A673 (cell line): ENCODE data around the gene SAMD14. TPM values are rescaled to one million over a fixed set of nuclear protein-coding genes. Genes with fewer than 3 reads are reported as not detected.

ENCODE experiments used
- BruUV-seq: library from RNA; stranded (reverse); fragments of 400-500 nt; replicated peaks from 2 replicates; lab custom pipeline; 2021; lab: Mats Ljungman, UMichigan
- CTCF ChIA-PET: fragments of 300-600 bp; sonication (Branson Sonifier 250); formaldehyde crosslinking; loops from one replicate; lab custom pipeline; 2022; ENCODE audit warnings: antibody characterized with exemption; lab: Charles Lee
- POLR2A ChIA-PET: fragments of 300-600 bp; sonication (Branson Sonifier 250); formaldehyde crosslinking; loops from one replicate; lab custom pipeline; 2022; ENCODE audit warnings: antibody characterized with exemption; ENCODE audit not compliant: low non-redundant PET; lab: Charles Lee
- DNase-seq: peaks from one replicate; pipeline ENCODE4 v3.0.0-alpha.2; 2015; ENCODE audit warnings: low spot score
- H3K27ac ChIP-seq: fragments of 200-600 bp; sonication (generic); 2 replicates; pipeline ENCODE4 v1.5.1; 2016; ENCODE audit warnings: mixed run types, low read depth, mild to moderate bottlenecking, mixed read lengths, antibody characterized with exemption, low read length; ENCODE audit not compliant: poor library complexity, severe bottlenecking
- H3K27me3 ChIP-seq: fragments of 200-600 bp; sonication (generic); replicated peaks from 2 replicates; pipeline ENCODE4 v1.6.1; 2017; ENCODE audit warnings: mixed run types, low read depth, mild to moderate bottlenecking, mixed read lengths, antibody characterized with exemption, low read length; ENCODE audit not compliant: insufficient read depth, poor library complexity
- H3K36me3 ChIP-seq: fragments of 200-600 bp; sonication (generic); 2 replicates; pipeline ENCODE4 v1.6.1; 2016; ENCODE audit warnings: mixed run types, mild to moderate bottlenecking, mixed read lengths, antibody characterized with exemption, low read length; ENCODE audit not compliant: insufficient read depth, poor library complexity, severe bottlenecking
- H3K4me1 ChIP-seq: fragments of 200-600 bp; sonication (generic); 2 replicates; pipeline ENCODE4 v1.6.1; 2017; ENCODE audit warnings: mixed run types, mild to moderate bottlenecking, mixed read lengths, antibody characterized with exemption, low read length; ENCODE audit not compliant: insufficient read depth, poor library complexity, severe bottlenecking
- H3K4me3 ChIP-seq: fragments of 200-600 bp; sonication (generic); 2 replicates; pipeline ENCODE4 v1.5.1; 2016; ENCODE audit warnings: low read depth, mixed run types, mild to moderate bottlenecking, mixed read lengths, low read length; ENCODE audit not compliant: poor library complexity, severe bottlenecking
- H3K9me3 ChIP-seq: fragments of 200-600 bp; sonication (generic); 2 replicates; pipeline ENCODE4 v1.6.1; 2016; ENCODE audit warnings: mixed run types, low read depth, mild to moderate bottlenecking, mixed read lengths, antibody characterized with exemption, low read length; ENCODE audit not compliant: poor library complexity, severe bottlenecking
- CTCF ChIP-seq: fragments of 300-800, 200-600 bp; sonication (generic); conservative IDR thresholded peaks from 2 replicates; pipeline ENCODE4 v1.5.1; 2017; ENCODE audit warnings: low read depth, mild to moderate bottlenecking, antibody characterized with exemption, low read length, moderate library complexity, mixed read lengths
- EZH2 ChIP-seq: fragments of 200-600 bp; sonication (generic); IDR thresholded peaks from 2 replicates; pipeline ENCODE4 v1.6.1; 2017; ENCODE audit warnings: borderline replicate concordance, low read depth, mild to moderate bottlenecking, mixed read lengths, antibody characterized with exemption, low read length; ENCODE audit not compliant: poor library complexity, severe bottlenecking
- intact Hi-C: fragments of 100-400 bp; cut with micrococcal nuclease; formaldehyde crosslinking; loops from one replicate; pipeline ENCODE4 v1.10.0; 2022; ENCODE audit not compliant: unreplicated experiment
- total RNA-seq: library from RNA; stranded (reverse); gene quantifications from 2 replicates; pipeline ENCODE4 v1.2.3, GENCODE V29; 2021

Gene SAMD14
- total RNA-seq, 1 experiment from 2014 or later = 45.0 TPM

DNA sequence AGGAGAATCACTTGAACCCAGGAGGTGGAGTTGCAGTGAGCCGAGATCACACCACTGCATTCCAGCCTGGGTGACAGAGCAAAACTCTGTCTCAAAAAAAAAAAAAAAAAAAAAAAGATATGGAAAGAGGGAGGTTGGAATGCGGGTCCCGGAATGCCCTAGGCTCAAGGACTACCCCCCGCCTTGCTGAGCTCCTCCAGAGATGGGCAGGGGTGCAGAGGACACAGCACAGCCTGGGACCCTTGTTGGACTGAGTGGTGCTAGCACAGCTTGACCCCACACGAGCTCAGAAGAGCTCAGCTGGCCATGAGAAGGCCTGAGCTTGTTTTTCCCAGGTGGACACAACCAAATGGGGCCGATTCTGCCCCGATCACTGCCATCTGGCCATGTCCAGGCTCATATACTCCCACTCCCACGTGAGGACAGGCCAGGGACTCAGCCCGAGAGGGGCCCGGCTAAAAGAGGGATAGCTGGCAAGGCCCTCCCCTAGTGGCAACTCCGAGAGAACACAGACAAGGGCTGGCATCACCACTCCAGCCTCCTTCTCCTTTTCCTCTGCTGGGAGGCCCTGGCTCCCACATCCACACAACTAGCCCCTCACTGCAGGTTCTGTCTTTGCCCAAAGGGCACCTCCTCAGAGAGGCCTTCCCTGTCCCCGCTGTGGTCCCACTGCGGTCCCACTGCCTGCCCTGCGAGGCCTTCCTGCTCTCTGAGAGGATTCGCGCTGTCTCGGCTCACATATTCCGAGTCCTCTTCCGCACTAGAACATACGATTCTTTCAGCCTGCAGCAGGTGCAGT is 46.8 kb upstream of the SAMD14 start:
- no peak for TF ChIP-seq EZH2
- no peak for TF ChIP-seq CTCF
- ChIA-PET POLR2A (no interaction called here), CTCF (interaction anchor here (0.5 to 0.6 kb wide), 2 partner anchors 45 to 147 kb away, joined by 5 to 8 read pairs; no protein-coding TSS in a partner anchor)
- H3K4me3 ChIP-seq = no peak overlapping the region
- H3K27me3 ChIP-seq = no peaks in the 10 kb centered on the region
- no peak overlapping the region for H3K27ac ChIP-seq
- H3K9me3 ChIP-seq = no peaks in the 10 kb centered on the region
- no TSS peak for BruUV-seq
- no peaks in the 10 kb centered on the region for H3K36me3 ChIP-seq
- H3K4me1 ChIP-seq = peaks cover 3% of the 10 kb centered on the region
- DNase-seq = no peak
- intact Hi-C loops = no loop called here

DNA sequence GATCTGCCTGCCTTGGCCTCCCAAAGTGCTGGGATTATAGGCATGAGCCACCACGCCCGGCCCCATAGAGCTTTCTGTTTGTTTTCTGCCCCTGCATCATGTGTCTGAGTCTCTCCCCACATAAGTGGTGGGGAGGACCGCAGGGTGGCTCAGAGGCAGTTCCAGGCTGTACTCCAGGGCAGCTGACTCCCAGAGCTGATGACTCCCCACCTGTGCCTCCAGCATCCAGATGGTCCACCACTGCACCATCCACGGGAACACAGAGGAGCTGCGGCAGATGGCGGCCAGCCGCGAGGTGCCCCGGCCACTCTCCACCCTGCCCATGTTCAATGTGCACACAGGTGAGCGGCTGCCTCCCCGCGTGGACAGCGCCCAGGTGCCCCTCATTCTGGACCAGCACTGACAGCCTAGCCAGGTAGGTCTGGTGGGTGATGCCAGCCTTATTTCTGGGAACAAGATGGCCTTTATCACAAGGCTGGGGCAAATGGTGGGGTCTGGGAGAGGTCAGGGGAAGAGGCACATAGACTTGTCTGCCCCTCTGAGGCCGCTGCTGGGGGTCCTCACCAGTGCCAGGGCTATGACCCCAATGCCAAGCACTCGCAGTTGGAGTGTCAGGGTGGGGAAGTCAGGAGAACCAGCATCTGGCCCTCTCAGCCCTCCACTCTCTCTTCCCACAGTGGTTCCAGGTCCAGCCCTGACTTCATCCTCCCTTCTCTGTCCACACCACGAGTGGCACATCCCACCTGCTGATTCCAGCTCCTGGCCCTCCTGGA is 45.3 kb upstream of the SAMD14 start:
- no peaks in the 10 kb centered on the region for H3K36me3 ChIP-seq
- peaks cover 3% of the 10 kb centered on the region for H3K4me1 ChIP-seq
- no peak overlapping the region for H3K27ac ChIP-seq
- CTCF ChIA-PET = no interaction called here
- intact Hi-C loops = no loop called here
- no peak overlapping the region for H3K4me3 ChIP-seq
- POLR2A ChIA-PET = no interaction called here
- no peaks in the 10 kb centered on the region for H3K9me3 ChIP-seq
- no TSS peak for BruUV-seq
- TF ChIP-seq CTCF = no peak
- TF ChIP-seq EZH2 = no peak
- H3K27me3 ChIP-seq = no peaks in the 10 kb centered on the region
- DNase-seq = no peak

DNA sequence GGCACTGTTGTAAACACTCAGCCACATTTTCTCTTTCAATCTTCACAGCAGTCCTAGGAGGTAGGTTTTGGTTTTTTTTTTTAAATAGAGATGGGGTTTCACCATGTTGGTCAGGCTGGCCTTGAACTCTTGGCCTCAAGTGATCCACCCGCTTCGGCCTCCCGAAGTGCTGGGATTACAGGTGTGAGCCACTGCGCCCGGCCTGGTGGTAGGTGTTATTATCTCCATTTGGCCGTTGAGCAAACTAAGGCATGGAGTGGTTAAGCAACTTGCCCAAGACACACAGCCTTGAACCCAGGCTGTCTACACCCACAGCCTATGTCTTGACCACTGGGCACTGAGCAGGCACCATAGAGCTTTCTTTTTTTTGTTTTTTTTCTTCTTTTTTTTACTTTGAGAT is 44.5 kb upstream of the SAMD14 start:
- BruUV-seq = no TSS peak
- H3K4me1 ChIP-seq = peaks cover 3% of the 10 kb centered on the region
- H3K27ac ChIP-seq = no peak overlapping the region

More for the DNA sequence above, 44.5 kb upstream of the SAMD14 start:
- ChIA-PET CTCF (no interaction called here), POLR2A (no interaction called here)
- intact Hi-C loops = no loop called here
- H3K27me3 ChIP-seq = no peaks in the 10 kb centered on the region
- H3K4me3 ChIP-seq = no peak overlapping the region
- no peak for DNase-seq
- TF ChIP-seq CTCF (no peak), EZH2 (no peak)
- H3K36me3 ChIP-seq = no peaks in the 10 kb centered on the region
- no peaks in the 10 kb centered on the region for H3K9me3 ChIP-seq
